GM12874 (cell line): ENCODE data around the gene PARP12.
A peak's percentile ranks its signal among the peaks of the same experiment; 100 is the strongest.

Experiments
- CTCF ChIP-seq: IDR thresholded peaks from 2 replicates; pipeline ENCODE4 v1.5.1; 2011; ENCODE audit warnings: low read depth, mild to moderate bottlenecking, control low read depth, low read length, moderate library complexity; ENCODE audit not compliant: insufficient read depth

PARP12 gene

GRCh38 chr7:140010194-140010895 is 52.4 kb downstream of the PARP12 start:
- TF ChIP-seq CTCF = no peak

- TF ChIP-seq CTCF = no peak
Measured at GRCh38 chr7:140009735-140010134, 53.0 kb downstream of the PARP12 start.

- no peak for TF ChIP-seq CTCF
Measured at GRCh38 chr7:140008755-140009610, 53.8 kb downstream of the PARP12 start.

GRCh38 chr7:140007051-140007690 is 55.6 kb downstream of the PARP12 start:
- no peak for TF ChIP-seq CTCF

GRCh38 chr7:140006600-140006999 is 56.2 kb downstream of the PARP12 start:
- TF ChIP-seq CTCF = no peak

- 0 out of 2 replicates have a peak, but pooled peaks have one; percentile 17 for TF ChIP-seq CTCF
Measured at GRCh38 chr7:140005754-140006503, 56.8 kb downstream of the PARP12 start.

- no peak for TF ChIP-seq CTCF
Measured at GRCh38 chr7:140005341-140005740, 57.4 kb downstream of the PARP12 start.
